ENCODE data around the gene C1QL4.
"Not testable (repeated sequence)": the region's sequence is repeated elsewhere in the genome, so short reads cannot be mapped to it uniquely, and the experiment has no call there.

The C1QL4 gene

DNA sequence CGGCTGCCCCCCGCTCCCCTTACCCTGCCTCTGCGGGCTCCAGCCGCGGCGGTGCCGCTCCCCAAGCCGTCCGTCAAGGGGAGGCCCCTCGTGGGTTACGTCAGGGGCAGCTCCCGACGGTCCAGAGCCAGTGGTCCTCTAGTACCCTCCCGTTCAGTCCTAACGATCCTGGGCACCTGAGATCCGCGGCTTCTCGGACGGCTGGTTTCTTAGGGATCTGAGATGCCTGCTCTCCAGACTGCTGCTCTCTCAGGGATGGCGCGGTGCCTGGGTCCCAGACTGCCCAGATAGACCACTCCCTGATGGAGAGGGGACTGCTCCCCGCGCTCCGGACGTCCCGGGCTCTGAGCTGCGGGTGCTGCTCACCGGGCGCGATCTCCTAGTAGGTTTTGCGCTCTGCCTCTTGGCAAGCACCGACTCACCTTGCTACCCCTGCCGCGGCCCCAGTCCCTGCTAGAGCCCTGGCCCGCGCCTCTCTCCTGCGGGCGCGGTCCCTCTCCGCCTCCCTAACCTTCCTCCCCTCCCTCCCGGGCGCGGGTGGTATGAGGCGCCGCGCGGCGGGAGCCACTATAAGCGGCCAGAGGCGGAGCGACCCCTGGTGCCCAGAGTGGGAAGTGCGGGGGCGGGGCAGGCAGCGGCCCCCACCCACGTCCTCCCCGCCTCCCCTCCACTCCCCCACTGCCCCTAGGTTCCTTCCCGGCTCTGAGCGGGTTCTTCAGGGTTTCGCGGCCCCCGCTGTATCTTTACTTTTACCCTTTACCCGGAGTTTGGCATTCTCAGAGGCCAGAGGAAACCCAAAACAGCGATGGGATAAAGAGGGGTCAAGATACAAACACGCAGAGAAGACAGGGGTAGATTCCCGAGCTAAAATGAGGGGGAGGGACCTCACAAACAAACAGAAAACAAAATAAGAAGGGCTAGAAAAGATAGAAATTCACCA lies at the start of gene C1QL4:
TSS of gene C1QL4 (minus strand) at position 544 of the 940 bp plus-strand sequence. CDS start 711 bp downstream, outside the sequence.
- DNase-seq = peak; percentile 70 to 85

DNA sequence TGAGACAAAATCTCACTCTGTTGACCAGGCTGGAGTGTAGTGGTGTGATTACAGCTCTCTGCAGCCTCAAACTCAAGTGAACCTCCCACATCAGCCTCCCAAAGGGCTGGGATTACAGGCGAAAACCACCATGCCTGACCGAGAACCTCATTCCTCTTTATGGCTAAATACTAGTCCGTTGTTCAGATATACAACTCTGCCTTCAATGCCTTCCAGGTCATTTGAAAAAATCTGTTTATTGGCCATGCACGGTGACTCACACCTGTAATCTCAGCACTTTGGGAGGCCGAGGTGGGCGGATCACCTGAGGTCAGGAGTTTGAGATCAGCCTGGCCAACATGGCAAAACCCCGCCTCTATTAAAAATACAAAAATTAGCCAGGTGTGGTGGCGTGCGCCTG lies 43.2 kb upstream of the C1QL4 start:
- DNase-seq = not testable (repeated sequence)

DNA sequence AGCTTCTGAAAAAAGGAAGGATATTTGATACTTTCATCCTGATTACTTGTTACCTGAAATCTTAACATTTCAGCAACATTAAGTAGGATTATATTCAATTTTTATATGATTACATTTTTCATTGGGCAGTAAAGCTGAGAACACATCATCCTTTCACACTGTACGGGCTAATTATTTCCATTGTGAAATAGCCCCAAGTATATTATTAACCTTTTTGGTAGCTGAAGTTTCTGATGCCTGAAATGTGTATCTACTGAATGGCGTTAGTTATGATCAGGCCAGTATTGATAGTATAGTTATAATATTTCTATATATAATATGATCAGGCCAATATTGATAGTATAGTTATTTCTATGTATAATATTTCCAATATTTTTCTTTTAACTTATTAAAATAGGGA lies 40.4 kb upstream of the C1QL4 start:
- DNase-seq = no peak

DNA sequence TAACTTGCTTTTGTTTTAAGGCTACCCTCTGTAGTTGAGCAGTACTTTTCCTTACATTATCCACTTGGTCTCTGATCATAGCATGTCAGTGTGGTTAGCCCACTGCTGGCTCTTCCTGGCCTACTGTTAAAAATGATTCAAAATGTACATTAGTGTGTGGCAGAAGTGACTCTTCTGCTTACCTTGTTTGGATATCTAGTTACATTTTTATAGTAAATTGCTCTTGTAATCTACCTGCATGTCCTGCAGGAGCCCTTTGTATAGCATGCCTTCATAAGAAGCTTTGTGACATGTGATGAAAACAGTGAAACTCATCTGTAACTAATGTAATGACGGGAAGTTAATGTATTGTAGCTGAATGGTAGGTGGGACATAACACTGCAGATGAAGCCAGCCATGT lies 38.4 kb upstream of the C1QL4 start:
- DNase-seq = no peak

DNA sequence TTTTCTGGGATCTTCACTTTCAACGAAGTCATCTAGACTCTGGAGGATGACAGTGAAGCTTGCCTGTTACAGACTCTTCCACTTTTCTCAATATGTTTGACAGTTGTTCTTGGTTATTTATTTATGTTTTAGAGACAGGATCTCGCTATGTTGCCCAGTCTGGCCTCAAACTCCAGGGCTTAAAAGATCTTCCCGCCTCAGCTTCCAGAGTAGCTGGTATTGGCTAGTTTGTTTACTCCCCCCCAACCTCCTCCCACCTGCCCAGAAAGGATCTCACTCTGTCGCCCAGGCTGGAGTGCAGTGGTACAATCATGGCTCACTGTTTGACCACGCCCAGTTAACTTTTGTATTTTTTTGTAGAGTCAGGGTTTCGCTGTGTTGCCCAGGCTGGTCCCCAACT lies 33.6 kb upstream of the C1QL4 start:
- DNase-seq = no peak

DNA sequence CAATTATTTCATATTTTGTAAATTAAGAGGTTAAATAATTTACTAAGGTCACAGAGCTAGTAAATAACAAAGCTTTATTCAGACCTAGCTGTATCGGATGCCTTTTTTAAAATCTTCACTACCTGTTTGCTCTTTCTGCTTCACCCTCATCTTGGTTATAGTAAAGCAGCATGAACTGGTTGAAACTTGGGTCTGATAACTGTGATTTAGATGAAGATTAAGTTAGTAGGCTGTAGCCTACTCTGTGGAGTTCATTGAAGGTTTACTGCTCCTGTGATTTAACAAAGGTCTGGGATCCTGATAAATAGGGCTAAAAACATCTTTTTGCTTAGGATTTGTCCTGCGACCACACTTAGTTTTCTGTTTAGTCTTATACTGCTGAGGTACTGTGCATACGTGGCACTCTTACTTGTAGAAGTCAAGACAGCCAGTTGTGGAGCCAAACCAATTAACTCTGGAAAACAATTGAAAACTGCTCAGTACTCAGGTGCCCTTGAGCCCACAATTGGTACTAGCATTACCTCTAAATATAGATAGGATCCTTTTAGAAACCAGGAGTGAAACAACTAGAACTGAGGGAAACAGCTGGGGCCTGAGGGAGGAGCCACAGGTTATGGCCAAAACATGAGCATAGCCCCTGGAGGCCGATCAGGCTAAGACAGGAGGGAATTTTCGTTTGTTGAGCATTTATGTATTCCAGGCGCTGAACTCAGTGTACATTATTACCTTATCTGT lies 32.6 kb upstream of the C1QL4 start:
- peak in 1 of 2 experiments; percentile 40 for DNase-seq

DNA sequence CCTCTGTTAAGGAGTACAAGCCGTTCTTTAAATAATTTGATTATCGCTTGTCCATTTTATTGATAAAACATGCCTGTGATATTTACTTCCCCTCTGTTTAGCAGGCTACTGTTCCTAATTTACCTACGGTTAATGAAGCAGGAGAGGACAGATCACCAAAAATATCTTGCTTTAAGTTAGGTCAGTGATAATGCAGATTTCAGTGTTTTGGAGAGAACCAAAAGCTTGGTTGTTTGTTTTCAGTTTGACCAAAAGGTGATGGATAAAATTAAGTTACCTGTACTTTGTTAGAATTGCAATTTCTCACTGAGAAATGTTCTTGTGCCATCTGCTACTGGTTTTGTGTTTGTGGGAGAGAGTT lies 31.2 kb upstream of the C1QL4 start:
- DNase-seq = no peak

DNA sequence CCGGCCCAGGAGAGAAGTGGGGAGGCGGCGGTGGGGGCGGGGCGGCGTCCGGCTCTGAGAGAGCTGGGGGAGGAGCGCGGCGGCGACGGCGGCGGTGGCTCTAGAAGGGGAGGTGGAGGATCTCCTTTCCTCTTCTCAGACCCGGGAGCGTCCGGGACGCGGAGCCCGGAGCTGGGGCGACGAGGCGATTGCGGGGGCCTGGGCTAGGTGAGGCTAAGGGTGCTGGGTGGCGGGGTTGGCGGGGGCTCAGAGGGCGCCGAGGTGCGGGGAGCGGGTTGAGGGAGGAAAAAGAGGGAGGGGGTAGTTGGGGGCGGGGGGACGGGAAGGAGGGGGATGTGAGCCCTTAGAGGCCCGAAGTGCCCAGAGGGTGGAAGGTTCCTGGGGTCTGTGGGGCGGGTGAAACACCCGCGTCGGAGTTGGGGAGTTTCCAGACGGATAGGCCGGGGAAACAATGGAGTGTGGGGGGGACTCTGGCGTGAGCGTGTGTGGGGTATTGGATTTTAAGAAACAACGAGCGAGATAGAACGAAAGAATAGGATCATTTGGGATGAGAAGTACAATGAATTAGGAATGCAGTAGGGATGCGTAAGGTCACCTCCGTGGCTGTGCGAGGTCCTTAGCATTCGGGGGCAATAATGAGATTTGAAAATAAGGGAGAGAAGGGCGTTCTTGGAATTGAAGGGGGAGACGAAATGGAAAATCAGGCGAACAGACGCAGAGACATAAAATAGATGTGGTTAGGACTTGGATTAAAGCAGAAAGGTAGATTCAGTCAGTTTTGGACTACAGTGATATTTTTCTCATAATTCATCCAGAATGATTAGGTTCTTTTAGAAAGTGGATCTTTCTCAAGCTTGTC lies 30.6 kb upstream of the C1QL4 start, which contains the start of gene SPATS2:
TSS of gene SPATS2 (plus strand) at position 82 of the 859 bp plus-strand sequence. CDS start 93,551 bp downstream, outside the sequence.
- peak in 1 of 2 experiments; percentile 39 for DNase-seq

DNA sequence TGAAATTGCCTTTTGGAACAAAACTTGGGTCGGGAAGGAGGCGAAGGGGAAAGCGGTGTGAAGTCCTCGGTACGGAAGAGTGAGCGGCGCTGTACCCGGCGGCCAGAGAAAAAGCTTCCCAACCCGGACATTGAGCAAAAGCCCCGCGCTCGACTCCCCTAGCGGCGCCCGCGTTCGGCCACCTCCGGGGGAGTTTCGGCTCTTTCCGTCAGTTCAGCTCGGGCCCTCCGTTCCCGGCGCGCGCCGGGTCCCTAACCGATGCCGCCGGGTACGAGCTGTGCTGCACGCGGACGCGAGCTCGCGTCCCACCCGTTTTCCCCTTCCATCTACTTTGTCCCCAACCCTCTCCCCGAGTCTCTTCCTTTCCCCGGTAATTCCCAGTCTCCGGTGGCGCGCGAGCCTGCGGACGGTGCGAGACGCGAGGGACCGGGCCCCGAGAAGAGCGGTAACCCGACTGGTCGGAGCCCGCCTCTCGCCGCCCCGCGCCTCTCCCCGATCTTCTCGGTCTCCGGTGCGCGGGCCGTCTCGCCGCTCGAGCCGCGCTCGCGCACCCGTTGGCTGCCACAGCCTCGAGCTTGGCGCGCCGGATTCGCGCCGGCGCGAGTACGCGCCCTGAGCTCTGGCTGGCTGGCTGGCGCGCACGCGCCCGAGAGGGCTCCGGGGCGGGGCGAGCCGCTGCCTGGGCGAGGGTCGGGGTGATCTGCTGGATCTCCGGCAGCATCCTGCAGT lies 29.8 kb upstream of the C1QL4 start:
- DNase-seq = peak; percentile 81 to 96

DNA sequence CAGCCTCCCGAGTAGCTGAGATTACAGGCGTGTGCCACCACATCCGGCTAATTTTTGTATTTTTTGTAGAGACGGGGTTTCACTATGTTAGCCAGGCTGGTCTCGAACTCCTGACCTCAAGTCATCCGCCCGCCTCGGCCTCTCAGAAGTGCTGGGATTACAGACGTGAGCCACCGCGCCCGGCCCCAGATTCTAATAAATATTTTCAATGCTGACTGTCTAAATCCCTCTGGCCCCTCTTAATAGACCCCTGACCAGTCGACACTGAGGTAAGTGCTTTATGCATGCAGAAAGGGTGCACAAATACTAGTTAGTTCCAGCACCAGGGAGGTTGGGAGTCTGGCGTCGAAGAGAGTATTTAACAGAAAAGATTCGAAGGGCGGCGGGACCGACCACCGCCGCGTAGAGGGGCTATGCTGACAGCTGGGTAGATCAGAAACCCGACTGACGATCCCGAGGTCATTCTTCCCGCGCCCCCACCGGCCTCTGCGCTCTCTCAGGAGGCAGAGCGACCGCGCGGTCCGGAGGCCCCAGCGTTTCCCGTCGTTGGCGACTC lies 29.2 kb upstream of the C1QL4 start:
- no peak for DNase-seq

DNA sequence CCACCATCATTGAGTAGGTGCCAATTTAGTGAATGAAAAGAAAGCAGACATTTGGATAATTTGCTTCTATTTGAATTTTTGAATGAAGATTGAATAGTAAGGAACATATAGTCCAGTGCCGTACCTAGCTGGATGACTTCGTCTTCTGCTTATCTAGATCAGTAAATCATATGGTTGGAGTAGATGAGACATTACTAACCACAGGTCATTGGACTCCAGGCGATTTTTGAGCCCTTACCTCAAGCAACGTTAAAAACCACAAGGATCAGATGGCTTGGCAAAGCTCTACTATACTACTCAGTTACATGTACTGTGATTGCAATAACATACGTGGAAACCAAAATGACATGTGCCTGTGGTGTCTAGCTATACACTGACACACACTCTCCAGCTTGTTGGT lies 28.6 kb upstream of the C1QL4 start:
- no peak for DNase-seq

DNA sequence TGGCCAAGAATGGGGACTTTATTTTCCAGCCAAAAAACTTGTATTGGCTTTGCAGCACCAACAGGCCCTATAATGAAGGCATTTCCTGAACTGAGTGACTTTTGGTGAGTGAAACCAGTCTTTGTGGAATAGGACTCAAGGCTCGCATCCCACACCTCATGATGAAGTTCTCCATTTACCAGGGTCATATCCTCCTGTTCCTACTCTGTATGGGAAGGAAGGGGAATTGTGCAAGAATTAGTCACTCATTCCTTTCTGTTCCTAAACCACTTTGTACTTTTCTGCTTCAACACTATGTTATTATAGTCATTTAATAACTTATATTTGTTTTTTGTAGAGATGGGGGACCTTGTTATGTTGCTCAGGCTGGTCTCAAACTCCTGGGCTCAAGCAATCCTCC lies 28.0 kb upstream of the C1QL4 start:
- DNase-seq = no peak

DNA sequence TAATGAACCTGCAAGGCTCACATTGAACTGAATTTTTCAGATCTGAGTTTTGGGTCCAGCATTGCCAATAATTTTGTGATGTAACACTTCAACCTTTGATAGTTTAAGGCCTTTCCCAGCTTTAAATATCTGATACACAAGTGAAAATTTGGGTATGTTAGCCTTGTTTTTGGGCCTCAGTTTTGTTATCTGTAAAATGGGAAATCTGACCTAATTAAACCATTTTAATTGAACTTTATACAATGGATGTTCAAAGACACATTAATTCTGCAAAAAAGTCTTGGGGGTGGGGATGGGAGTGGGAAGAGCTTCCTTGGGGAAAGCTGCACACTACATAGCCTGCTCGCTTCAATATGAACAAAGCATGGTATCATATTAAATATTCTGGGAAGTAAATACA lies 25.1 kb upstream of the C1QL4 start:
- DNase-seq = no peak

DNA sequence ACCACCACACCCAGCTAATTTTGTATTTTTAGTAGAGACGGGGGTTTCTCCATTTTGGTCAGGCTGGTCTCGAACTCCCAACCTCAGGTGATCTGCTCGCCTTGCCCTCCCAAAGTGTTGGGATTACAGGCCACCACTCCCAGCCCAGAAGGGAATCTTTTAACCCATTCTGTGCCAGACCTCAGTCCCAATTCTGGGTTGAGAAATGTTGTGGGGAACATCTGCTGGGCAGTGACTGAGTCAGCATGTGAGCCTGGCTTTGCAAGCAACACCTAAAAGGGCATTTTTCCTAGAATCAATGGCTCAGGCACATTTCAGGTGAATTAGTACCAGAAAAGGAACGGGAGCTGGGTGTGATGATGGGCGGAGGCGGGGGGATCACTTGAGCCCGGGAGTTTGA lies 22.7 kb upstream of the C1QL4 start:
- DNase-seq = no peak

DNA sequence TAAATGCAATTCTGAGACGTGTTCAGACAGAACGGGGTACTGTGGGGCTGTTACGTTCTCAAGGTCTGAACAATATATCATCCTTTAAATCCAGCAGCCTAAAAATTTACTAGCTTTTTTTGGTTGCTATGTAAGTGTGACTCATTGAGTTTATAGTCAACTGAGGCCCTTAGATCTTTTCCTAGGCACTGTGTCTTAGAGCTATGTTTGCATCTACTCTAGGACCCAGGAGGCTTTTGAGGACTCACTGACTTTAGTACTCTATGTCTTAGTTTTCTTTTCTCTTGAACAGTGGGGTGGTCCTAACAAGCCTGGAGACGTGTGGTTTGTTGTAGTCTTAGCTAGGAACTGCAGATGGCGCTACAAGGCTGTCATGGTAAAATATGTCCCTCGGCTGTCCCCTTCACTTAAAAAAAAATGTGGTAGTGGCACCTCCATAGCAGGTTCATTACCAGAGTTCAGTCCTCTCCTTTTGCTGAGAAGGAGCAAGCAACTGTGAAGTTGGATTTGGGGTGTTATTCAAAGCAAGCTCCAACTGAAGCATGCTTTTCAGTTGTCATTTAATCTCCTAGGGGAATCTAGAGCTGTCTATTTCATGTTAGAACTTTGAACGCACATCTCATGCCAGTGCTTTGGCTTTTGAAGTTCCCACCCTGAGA lies 21.6 kb upstream of the C1QL4 start:
- peak; percentile 33 to 77 for DNase-seq

DNA sequence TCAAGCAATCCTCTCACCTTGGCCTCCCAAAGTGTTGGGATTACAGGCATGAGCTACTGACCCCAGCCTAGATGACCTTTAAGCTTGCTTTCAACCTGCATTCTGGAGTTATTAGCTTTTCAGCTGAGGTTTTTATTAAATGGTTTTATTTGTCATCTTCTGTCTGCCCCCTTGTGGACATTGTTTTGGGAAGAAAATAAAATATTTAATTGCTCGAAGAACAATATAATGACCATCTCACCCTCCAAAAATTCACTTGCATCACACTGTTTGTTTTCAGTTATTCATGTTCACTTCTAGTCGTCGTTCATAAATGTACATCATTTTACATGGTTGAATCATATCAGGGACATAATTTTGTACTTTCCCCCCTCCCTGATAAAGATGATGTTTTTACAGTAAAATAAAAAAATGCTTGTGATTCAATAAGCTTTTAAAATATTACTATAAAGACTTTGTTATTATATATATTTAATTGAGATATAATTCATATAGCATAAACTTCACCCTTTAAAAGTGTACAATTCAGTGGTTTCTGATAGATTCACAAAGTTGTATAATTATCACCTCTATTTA lies 20.2 kb upstream of the C1QL4 start:
- DNase-seq = peak; percentile 42 to 61

DNA sequence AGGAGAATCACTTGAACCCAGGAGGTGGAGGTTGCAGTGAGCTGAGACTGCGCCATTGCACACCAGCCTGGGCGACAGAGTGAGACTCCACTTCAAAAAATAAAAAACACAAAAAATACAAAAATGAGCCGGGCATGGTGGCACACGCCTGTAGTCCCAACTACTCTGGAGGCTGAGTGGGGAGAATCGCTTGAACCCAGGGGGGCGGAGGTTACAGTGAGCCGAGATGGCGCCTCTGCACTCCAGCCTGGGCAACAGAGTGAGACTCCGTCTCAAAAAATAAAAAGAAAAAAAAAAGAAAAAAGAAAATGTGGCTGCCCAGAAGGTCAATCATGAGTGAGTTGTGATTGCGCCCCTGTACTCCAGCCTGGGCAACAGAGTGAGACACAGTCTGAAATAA lies 18.9 kb upstream of the C1QL4 start:
- no peak for DNase-seq

DNA sequence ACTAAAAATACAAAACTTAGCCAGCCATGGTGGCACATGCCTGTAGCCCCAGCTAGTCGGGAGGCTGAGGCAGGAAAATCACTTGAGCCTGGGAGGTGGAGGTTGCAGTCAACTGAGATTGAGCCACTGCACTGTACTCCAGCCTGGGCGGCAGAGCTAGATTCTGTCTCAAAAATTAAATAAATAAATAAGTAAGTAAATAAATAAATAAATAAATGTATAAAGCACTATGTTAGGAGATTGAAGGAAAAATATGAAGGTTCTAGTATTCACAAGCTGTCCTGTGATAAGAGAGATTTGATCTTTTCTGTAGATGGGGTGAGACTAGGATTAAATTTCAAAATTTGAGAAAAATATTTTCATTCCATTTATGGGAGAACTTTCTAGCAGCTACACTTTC lies 15.4 kb upstream of the C1QL4 start:
- DNase-seq = no peak

DNA sequence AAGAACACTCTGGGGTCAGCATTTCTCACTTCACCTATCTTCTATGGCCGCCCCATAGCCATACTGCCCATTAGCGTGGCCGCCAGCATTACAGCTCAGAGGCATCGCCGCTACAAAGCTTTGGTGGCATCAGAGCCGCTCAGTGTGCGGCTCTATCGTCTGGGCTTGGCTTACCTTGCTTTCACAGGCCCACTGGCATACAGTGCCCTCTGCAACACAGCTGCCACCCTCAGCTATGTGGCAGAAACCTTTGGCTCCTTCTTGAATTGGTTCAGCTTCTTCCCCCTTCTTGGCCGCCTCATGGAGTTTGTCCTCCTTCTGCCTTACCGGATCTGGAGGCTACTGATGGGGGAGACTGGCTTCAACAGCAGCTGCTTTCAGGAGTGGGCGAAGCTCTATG lies 12.3 kb upstream of the C1QL4 start:
- DNase-seq = no peak

DNA sequence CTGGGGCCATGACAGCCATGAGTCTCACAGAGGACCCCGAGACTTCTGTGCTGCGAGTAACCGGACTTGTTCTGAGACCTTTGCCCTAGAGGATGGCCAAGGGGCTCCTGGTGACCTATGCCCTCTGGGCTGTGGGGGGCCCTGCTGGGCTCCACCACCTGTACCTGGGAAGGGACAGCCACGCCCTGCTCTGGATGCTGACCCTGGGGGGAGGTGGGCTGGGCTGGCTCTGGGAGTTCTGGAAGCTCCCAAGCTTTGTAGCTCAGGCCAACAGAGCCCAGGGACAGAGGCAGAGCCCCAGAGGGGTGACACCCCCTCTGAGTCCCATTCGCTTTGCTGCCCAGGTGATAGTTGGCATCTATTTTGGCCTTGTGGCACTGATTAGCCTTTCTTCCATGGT lies 11.8 kb upstream of the C1QL4 start:
- DNase-seq = no peak

Measured in NCI-H446 (cell line).